ENCODE results near the gene SMCO1.
"Not testable (repeated sequence)": the region's sequence is repeated elsewhere in the genome, so short reads cannot be mapped to it uniquely, and the experiment has no call there.

SMCO1 gene

DNA sequence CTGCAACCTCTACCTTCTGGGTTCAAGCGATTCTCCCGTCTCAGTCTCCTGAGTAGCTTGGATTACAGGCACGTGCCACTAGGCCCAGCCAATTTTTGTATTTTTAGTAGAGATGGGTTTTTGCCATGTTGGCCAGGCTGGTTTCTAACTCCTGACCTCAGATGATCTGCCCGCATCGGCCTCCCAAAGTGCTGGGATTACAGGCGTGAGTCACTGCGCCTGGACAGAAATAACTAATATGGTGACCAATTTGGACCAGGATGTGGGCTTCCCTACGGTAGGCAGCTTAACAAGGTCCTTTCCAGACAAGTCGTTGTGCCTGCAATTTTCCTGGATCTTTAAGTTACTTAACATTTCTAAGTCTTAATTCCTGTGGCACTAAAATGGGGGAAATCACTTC, 38.4 kb upstream of the SMCO1 start:
- TF ChIP-seq, protein P1, sequence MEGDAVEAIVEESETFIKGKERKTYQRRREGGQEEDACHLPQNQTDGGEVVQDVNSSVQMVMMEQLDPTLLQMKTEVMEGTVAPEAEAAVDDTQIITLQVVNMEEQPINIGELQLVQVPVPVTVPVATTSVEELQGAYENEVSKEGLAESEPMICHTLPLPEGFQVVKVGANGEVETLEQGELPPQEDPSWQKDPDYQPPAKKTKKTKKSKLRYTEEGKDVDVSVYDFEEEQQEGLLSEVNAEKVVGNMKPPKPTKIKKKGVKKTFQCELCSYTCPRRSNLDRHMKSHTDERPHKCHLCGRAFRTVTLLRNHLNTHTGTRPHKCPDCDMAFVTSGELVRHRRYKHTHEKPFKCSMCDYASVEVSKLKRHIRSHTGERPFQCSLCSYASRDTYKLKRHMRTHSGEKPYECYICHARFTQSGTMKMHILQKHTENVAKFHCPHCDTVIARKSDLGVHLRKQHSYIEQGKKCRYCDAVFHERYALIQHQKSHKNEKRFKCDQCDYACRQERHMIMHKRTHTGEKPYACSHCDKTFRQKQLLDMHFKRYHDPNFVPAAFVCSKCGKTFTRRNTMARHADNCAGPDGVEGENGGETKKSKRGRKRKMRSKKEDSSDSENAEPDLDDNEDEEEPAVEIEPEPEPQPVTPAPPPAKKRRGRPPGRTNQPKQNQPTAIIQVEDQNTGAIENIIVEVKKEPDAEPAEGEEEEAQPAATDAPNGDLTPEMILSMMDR (conservative IDR thresholded peaks at IDR 0.05; ENCODE audit: low read depth, low read length) = no peak

DNA sequence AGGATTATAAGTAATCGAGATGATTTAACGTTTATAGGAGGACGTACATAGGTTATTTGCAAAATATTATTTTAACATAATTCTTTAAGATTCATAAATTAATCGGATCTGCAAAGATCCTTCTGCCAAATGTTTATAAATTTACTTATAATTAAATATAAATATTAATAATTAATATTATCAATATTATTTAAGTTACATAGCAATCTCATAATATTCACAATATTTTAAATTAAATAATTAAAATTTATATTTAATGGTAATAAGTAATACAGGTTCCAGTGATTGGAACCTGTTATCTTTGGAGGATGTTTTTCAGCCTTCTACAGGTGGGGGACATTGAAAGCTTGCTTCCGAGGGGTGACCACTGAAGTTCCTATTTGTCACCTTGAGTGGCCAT, 37.1 kb upstream of the SMCO1 start:
- TF ChIP-seq, protein P1 (conservative IDR thresholded peaks at IDR 0.05; ENCODE audit: low read depth, low read length) = no peak

More for the DNA sequence above, 38.4 kb upstream of the SMCO1 start:
- no peak for DNase-seq (ENCODE audit: low read depth)
- no peak overlapping the region for H3K4me3 ChIP-seq (ENCODE audit: low read length)

DNA sequence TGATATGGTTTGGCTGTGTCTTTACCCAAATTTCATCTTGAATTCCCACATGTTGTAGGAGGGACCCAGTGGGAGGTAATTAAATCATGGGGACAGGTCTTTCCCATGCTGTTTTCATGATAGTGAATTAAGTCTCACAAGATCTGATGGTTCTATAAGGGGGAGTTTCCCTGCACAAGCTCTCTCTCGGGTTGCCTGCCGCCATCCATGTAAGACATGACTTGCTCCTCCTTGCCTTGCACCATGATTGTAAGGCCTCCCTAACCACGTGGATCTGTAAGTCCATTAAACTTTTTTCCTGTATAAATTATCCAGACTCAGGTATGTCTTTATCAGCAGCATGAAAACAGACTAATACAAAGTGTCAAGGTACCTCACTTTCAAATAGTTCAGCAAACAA, 35.0 kb upstream of the SMCO1 start:
- H3K4me3 ChIP-seq (ENCODE audit: low read length); DNase-seq (ENCODE audit: low read depth): not testable (repeated sequence)

More for the DNA sequence above, 37.1 kb upstream of the SMCO1 start:
- H3K4me3 ChIP-seq (ENCODE audit: low read length) = no peak overlapping the region
- no peak for DNase-seq (ENCODE audit: low read depth)

DNA sequence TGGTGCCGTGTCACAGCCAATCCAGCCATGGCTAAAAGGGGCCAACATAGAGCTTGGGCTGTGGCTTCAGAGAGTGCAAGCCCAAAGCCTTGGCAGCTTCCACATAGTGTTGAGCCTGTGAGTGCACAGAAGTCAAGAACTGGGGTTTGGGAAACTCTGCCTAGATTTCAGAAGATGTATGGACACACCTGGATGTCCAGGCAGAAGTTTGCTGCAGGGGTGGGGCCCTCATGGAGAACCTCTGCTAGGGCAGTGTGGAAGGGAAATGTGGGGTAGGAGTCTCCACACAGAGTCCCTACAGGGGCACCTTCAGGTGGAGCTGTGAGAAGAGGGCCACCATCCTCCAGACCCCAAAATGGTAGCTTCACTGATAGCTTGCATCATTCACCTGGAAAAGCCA, 34.2 kb upstream of the SMCO1 start:
- not testable (repeated sequence) for DNase-seq (ENCODE audit: low read depth); H3K4me3 ChIP-seq (ENCODE audit: low read length)

DNA sequence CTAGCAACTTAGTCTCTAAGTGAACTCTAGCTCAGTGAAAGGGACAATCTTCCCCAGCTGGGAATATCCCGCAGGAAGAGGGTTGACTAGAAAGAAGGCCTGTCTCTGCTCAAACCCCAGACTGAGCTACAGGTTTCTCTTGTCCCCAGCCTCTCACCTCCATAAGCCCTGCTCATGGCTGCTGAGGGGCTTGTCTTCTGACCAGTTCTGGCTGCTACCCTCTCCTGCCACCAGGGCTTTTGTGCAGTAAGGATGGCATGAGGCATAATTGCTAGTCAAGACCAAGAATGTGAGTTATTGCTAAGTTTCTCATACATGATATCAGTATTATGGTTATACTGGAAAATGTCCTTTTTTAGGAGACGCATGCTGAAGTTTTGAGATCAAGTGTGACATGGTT, 31.9 kb upstream of the SMCO1 start:
- TF ChIP-seq, protein P1 (conservative IDR thresholded peaks at IDR 0.05; ENCODE audit: low read depth, low read length) = no peak
- H3K4me3 ChIP-seq (ENCODE audit: low read length) = no peak overlapping the region
- no peak for DNase-seq (ENCODE audit: low read depth)

DNA sequence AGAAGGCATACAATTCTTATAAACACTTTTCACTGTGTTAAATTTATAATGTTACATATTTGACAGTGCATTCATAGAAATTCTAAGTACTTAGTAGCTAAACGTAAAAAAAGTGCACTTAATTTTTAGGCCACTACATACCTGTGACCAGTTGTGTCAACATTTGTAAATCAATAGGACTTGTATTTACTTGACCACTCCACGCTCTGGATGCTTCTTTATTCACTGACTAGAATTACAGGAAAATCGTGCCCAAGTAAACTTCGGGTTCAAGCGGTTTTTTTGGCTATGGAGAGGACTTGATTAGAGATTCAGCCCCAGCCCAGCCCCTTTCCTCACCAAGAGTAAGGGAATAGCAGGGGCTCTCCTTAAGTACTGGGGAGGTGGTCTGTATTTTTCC, 31.4 kb upstream of the SMCO1 start:
- H3K4me3 ChIP-seq (ENCODE audit: low read length) = no peak overlapping the region
- TF ChIP-seq, protein P1 (conservative IDR thresholded peaks at IDR 0.05; ENCODE audit: low read depth, low read length) = no peak
- DNase-seq (ENCODE audit: low read depth) = no peak

DNA sequence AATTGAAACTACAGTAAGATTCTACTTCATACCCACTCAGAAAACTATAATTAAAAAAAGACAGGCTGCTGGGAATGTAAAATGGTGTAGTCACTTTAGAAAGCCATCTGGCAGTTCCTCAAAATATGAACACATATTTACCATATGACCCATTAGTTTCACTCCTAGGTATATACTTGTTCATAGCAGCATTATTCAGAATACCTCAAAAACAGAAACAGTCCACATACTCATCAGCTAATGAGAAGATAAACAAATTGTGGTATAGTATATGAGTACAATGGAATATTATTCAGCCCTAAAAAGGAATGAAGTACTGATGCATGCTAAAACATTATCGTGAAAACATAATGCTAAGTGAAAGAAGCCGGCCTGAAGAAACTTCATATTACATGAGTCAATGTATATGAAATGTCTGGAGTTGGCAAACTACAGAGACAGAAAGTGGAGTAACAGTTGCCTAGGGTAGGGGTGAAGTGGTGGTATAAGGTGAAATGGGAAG, 29.4 kb upstream of the SMCO1 start:
- no peak for DNase-seq (ENCODE audit: low read depth)
- TF ChIP-seq, protein P1 (conservative IDR thresholded peaks at IDR 0.05; ENCODE audit: low read depth, low read length) = no peak

DNA sequence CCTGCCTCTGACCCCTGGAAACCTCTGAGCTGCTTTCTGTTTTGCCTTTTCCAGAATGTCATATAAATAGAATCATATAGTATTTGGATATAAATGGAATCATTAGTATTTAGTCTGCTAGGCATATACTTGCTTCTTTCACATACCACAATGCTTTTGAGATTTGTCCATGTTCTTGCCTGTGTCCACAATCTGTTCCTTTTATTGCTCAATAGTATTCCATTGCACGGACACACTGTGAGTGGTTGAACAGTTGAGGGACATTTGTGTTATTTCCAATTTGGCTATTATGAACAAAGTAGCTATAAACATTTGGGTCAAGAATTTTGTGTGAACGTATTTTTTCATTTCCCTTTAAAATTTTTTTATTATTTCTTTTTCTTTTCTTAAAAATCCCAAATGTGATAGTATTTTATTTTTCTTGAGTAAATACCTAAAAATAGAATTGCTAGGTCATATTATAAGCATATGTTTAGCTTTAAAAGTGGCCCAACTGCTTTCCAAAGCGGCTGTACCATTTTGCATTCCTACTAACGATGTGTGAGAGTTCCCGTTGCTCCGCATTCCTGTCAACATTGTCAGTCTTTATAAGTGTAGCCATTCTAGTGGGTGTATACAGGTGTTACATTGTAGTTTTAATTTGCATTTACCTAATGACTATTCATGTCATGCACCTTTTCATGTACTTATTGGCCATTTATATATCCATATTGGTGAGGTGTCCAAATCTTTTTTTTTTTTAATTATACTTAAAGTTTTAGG, 26.7 kb upstream of the SMCO1 start:
- DNase-seq (ENCODE audit: low read depth) = no peak
- TF ChIP-seq, protein P1 (conservative IDR thresholded peaks at IDR 0.05; ENCODE audit: low read depth, low read length) = no peak
- no peak overlapping the region for H3K4me3 ChIP-seq (ENCODE audit: low read length)

More for the DNA sequence above, 29.4 kb upstream of the SMCO1 start:
- no peak overlapping the region for H3K4me3 ChIP-seq (ENCODE audit: low read length)
